ENCODE measurements around the gene NDFIP1.
A peak's percentile ranks its signal among the peaks of the same experiment; 100 is the strongest.

DNA sequence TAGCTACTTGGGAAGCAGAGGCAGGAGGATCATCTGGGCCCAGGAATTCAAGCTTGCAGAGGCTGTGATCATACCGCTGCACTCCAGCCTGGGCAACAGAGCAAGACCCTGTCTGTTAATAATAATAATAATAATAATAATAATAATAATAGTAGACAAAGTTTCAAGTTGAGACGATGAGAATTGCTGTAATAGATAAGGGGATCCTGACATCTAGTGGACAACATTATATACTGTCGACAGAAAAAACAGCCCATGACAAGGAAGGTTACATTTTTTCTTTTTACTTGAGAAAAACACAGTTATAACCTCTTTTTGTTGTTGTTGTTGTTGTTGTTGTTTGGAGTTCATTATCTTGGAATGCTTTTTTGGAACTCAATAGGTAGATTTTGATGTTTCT is 35.3 kb downstream of the NDFIP1 start:
- TF ChIP-seq, protein P1, sequence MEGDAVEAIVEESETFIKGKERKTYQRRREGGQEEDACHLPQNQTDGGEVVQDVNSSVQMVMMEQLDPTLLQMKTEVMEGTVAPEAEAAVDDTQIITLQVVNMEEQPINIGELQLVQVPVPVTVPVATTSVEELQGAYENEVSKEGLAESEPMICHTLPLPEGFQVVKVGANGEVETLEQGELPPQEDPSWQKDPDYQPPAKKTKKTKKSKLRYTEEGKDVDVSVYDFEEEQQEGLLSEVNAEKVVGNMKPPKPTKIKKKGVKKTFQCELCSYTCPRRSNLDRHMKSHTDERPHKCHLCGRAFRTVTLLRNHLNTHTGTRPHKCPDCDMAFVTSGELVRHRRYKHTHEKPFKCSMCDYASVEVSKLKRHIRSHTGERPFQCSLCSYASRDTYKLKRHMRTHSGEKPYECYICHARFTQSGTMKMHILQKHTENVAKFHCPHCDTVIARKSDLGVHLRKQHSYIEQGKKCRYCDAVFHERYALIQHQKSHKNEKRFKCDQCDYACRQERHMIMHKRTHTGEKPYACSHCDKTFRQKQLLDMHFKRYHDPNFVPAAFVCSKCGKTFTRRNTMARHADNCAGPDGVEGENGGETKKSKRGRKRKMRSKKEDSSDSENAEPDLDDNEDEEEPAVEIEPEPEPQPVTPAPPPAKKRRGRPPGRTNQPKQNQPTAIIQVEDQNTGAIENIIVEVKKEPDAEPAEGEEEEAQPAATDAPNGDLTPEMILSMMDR (conservative IDR thresholded peaks at IDR 0.05; ENCODE audit: low read depth, low read length), result peak; percentile 47
- TF ChIP-seq EZH2 (IDR thresholded peaks at IDR 0.05; ENCODE audit: low read length, unreplicated experiment) (no peak), EZH2phosphoT487 (IDR thresholded peaks at IDR 0.05; ENCODE audit: borderline replicate concordance, low read length) (no peak)

All from PC-3 (cell line).